Esophagus squamous epithelium (tissue), 4 donors: Measurements from ENCODE around the gene TIMP3.

Experiments used
- CTCF ChIP-seq, 6 experiments: fragments of 450-650 bp in 4 of 6; fragments of 200-600 bp in 2 of 6; sonication (generic) in 2 of 6; IDR thresholded peaks; one replicate each; pipeline ENCODE4 v1.5.1; 2016 to 2019; ENCODE audit warnings: antibody characterized with exemption in 6 of 6, mild to moderate bottlenecking in 4 of 6, moderate library complexity in 4 of 6
- POLR2A ChIP-seq, 4 donors: fragments of 450-650 bp; IDR thresholded peaks; one replicate each; pipeline ENCODE4 v1.6.1; 2017; ENCODE audit warnings: antibody characterized with exemption in 4 of 4, mild to moderate bottlenecking in 4 of 4, moderate library complexity in 3 of 4

GRCh38 chr22:32853662-32854061, 52.2 kb downstream of the TIMP3 start:
- no peak for TF ChIP-seq POLR2A (IDR thresholded peaks at IDR 0.05)
- no peak for TF ChIP-seq CTCF (IDR thresholded peaks at IDR 0.05)
